Fibroblast of pulmonary artery (primary cell): ENCODE measurements around the gene DEFB124.
A peak's percentile ranks its signal among the peaks of the same experiment; 100 is the strongest.
"Not testable (repeated sequence)": the region's sequence is repeated elsewhere in the genome, so short reads cannot be mapped to it uniquely, and the experiment has no call there.

Experiments used
- DNase-seq: peaks from one replicate; pipeline ENCODE4 v3.0.0-alpha.2; 2010; ENCODE audit warnings: low read depth
- H3K4me3 ChIP-seq: replicated peaks from 2 replicates; pipeline ENCODE4 v1.5.1; 2011; ENCODE audit warnings: low read depth, mild to moderate bottlenecking, control low read depth, low read length, moderate library complexity
- CTCF ChIP-seq: IDR thresholded peaks from 2 replicates; pipeline ENCODE4 v1.5.1; 2011; ENCODE audit warnings: mild to moderate bottlenecking, control low read depth, low read length, inconsistent platforms; ENCODE audit errors: missing control alignments

DEFB124 gene

GRCh38 chr20:31474758-31475427 is at the start of gene DEFB124, which contains the start of gene REM1:
TSS of gene DEFB124 (minus strand) at chr20:31475127. CDS start at chr20:31473013, 2,114 bp downstream.
TSS of gene REM1 (plus strand) at chr20:31475288. CDS start at chr20:31476446, 1,158 bp downstream.
- peak within 1 kb of the TSS; percentile 48 for H3K4me3 ChIP-seq
- DNase-seq = no peak
- TF ChIP-seq CTCF = no peak

GRCh38 chr20:31523361-31524283 is 48.7 kb upstream of the DEFB124 start:
- peak; percentile 70 for DNase-seq
- no peak overlapping the region for H3K4me3 ChIP-seq
- no peak for TF ChIP-seq CTCF

- no peak overlapping the region for H3K4me3 ChIP-seq
- no peak for TF ChIP-seq CTCF
- DNase-seq = no peak
Measured at GRCh38 chr20:31522731-31523130, 47.8 kb upstream of the DEFB124 start.

GRCh38 chr20:31521267-31521666 is 46.3 kb upstream of the DEFB124 start:
- H3K4me3 ChIP-seq, DNase-seq: not testable (repeated sequence)

GRCh38 chr20:31517373-31517772 is 42.4 kb upstream of the DEFB124 start:
- peak; percentile 40 for TF ChIP-seq CTCF
- no peak overlapping the region for H3K4me3 ChIP-seq
- peak; percentile 62 for DNase-seq

GRCh38 chr20:31516651-31517050 is 41.7 kb upstream of the DEFB124 start:
- no peak overlapping the region for H3K4me3 ChIP-seq
- DNase-seq = no peak
- TF ChIP-seq CTCF = no peak

GRCh38 chr20:31516166-31516565 is 41.2 kb upstream of the DEFB124 start:
- DNase-seq = no peak
- H3K4me3 ChIP-seq = peak overlapping the region; percentile 97
- no peak for TF ChIP-seq CTCF
